Pancreas (tissue), 10 donors: Measurements from ENCODE around the gene DDIT4. TPM values are rescaled to one million over a fixed set of nuclear protein-coding genes. Genes with fewer than 3 reads are reported as not detected.

ENCODE experiments used
- ATAC-seq, 4 donors: fragments of 200-7000 bp; cut with Tn5 transposase; one replicate each; pipeline versions ENCODE4 v1.8.0 to v1.9.1; 2020; ENCODE audit warnings: mild to moderate bottlenecking in 4 of 4, moderate library complexity in 4 of 4
- DNase-seq, 6 donors: peaks; one replicate each; pipeline ENCODE4 v3.0.0-alpha.2; 2020
- FAIRE-seq: peaks from 2 replicates; lab custom pipeline; 2012; peaks lifted over from hg19 to GRCh38; lab: Jason Lieb, UNC
- H3K27ac ChIP-seq, 4 donors: fragments of 200-600 bp; sonication (generic); 1 replicate in 3 of 4; 2 replicates in 1 of 4; pipeline versions ENCODE4 v1.5.0 to v1.8.0; 2020
- H3K27me3 ChIP-seq, 4 donors: fragments of 200-600 bp; one replicate each; pipeline ENCODE4 v1.8.0; 2021
- H3K36me3 ChIP-seq, 3 donors: fragments of 200-600 bp; sonication (generic) in 1 of 3; one replicate each; pipeline versions ENCODE4 v1.5.0 to v1.8.0; 2020 to 2021
- H3K4me1 ChIP-seq, 3 donors: fragments of 200-600 bp; one replicate each; pipeline ENCODE4 v1.8.0; 2021
- H3K4me3 ChIP-seq, 4 donors: fragments of 200-600 bp; sonication (generic) in 2 of 4; one replicate each; pipeline versions ENCODE4 v1.5.0 to v1.8.0; 2020 to 2021
- H3K9me3 ChIP-seq, 4 donors: fragments of 200-600 bp; one replicate each; pipeline ENCODE4 v1.8.0; 2021
- WGBS, 2 donors: extraction: QIAGEN DNeasy Blood & Tissue Kit; methylation state at CpG; one replicate each; pipeline ENCODE4 v1.1.7; 2013; 5-methylcytosine and 5-hydroxymethylcytosine counted together
- intact Hi-C, 3 donors: fragments of 100-400 bp; cut with DNase I; formaldehyde crosslinking; loops; one replicate each; pipeline versions ENCODE4 v1.11.1 to v1.14.2; 2022
- polyA plus RNA-seq, 2 donors: library from polyadenylated mRNA; stranded (reverse); fragments of 200-250 nt; gene quantifications; one replicate each; pipeline ENCODE4 v1.2.3, GENCODE V29; 2013
- total RNA-seq, 6 donors: library from RNA; stranded (reverse); fragmentation: NEBNext Ultra II Directional in 4 of 6; extraction: Animal tissue kit (Norgen Biotek cat#: 25700) in 4 of 6; gene quantifications; one replicate each; pipeline versions ENCODE4 v1.2.1 to v1.2.4, GENCODE V29; 2021 to 2023
- TF ChIP-seq, protein P1 (sequence below), 4 donors: fragments of 200-600 bp; sonication (generic) in 3 of 4; IDR thresholded peaks; one replicate each; pipeline versions ENCODE4 v1.5.0 to v1.8.0; 2021; ENCODE audit warnings: antibody characterized with exemption in 4 of 4
- donor health status: healthy with polysubstance abuse.
- donor health status: DM: no; HTN: no; CAD: no; lungs with moderate emphysema.
- donor health status: DM: no; HTN: no; CAD: no.
- donor health status: control.
- donor health status: control.
- donor health status: Bipolar disorder and iron deficiency.
- donor health status: DM: yes; HTN: yes; CAD: no.
- donor health status: DM: no; HTN: no; CAD: no.
- donor health status: DM: no; HTN: no; CAD: no.
- donor health status: DM: yes; HTN: yes; CAD: no.

The DDIT4 gene
- total and polyA plus RNA-seq, 8 donors = 61.6 to 1,144 (median 215) TPM

DNA sequence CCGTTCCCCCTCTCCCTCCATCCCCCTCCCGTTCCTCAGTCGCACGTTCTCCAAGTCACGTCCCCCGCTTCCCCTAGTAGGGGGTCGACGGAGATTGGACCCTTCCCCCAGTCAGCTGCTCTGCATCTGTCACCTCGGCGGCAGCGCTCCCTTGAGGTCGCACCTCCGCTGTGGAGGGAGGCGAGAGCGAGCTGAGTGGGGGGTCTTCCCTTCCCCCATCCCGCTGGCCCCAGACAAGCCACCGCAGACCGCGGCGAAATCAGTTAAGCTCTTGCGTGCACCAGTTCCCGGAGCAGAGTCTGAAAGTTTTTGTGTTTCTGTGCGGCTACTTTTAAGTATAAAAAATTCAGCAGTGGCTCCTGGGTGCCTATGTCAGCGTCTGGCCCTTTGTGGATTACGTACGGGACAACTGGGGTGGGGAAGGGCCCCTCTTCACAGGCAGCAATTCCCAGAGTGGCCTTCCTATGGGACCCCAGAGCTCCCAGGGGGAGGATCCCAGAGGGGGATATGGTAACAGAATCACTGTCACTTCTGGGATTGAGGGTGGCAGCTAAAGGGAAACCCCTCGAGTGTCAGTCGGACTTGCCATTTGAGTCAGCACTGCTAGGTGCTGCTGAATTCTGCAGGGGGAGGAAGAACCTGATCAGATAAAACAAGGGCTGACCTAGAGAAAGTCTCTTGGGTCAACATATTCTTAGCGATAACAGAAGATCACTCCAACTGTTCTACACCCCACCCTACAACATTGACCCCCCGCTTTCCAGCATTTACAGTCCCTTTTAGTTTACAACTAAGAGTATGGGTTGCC, 12.5 kb upstream of the DDIT4 start:
- H3K36me3 ChIP-seq = no peaks in the 10 kb centered on the region
- H3K9me3 ChIP-seq = no peaks in the 10 kb centered on the region
- no peak for DNase-seq
- ATAC-seq = peak in 3 of 4 donors; percentile 1 to 18 (median 16)
- no peaks in the 10 kb centered on the region for H3K27me3 ChIP-seq
- H3K27ac ChIP-seq = peak overlapping the region; percentile 39 to 88 (median 66)
- H3K4me1 ChIP-seq = peaks cover 8 to 34% (median 24%) of the 10 kb centered on the region in 3 donors
- H3K4me3 ChIP-seq = peak overlapping the region in 3 of 4 donors; percentile 10 to 39 (median 25)
- no peak for FAIRE-seq
- TF ChIP-seq, protein P1, sequence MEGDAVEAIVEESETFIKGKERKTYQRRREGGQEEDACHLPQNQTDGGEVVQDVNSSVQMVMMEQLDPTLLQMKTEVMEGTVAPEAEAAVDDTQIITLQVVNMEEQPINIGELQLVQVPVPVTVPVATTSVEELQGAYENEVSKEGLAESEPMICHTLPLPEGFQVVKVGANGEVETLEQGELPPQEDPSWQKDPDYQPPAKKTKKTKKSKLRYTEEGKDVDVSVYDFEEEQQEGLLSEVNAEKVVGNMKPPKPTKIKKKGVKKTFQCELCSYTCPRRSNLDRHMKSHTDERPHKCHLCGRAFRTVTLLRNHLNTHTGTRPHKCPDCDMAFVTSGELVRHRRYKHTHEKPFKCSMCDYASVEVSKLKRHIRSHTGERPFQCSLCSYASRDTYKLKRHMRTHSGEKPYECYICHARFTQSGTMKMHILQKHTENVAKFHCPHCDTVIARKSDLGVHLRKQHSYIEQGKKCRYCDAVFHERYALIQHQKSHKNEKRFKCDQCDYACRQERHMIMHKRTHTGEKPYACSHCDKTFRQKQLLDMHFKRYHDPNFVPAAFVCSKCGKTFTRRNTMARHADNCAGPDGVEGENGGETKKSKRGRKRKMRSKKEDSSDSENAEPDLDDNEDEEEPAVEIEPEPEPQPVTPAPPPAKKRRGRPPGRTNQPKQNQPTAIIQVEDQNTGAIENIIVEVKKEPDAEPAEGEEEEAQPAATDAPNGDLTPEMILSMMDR (IDR thresholded peaks at IDR 0.05) = no peak
- 23 to 30% methylated on average over 29 to 30 of the region's 30 CpGs for WGBS, 2 donors
- intact Hi-C loops = no loop called here

DNA sequence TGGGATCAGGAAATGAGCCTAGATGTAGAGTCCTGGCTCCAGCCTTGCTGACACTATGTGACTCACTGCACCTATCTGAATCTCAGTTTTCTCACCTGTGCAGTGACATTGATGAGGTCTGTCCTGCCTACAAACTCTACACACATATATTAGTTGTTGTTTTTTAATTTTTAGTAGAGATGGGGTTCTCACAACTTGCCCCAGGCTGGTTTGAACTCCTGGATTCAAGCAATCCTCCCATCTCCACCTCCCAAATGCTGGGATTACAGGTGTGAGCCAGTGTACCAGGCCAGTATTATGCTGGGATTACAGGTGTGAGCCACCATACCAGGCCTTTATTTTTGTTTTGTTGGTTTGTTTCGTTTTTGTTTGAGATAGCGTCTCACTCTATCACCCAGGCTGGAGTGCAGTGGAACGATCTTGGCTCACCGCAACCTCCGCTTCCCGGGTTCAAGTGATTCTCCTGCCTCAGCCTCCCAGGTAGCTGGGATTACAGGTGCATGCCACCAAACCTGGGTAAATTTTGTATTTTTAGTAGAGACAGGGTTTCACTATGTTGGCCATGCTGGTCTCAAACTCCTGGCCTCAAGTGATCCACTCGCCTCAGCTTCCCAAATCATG, 11.8 kb upstream of the DDIT4 start:
- H3K27ac ChIP-seq = peak overlapping the region in 2 of 4 donors; percentile 76 to 88
- WGBS, 2 donors = 91 to 93% methylated on average over 7 of the region's 7 CpGs
- H3K4me3 ChIP-seq = no peak overlapping the region
- H3K9me3 ChIP-seq = no peaks in the 10 kb centered on the region
- intact Hi-C loops = no loop called here
- TF ChIP-seq, protein P1 (IDR thresholded peaks at IDR 0.05) = no peak
- ATAC-seq = peak; percentile 28 to 54 (median 40)
- no peak for FAIRE-seq
- no peaks in the 10 kb centered on the region for H3K36me3 ChIP-seq
- H3K27me3 ChIP-seq = no peaks in the 10 kb centered on the region
- no peak for DNase-seq
- H3K4me1 ChIP-seq = peaks cover 5 to 30% (median 22%) of the 10 kb centered on the region in 3 donors

DNA sequence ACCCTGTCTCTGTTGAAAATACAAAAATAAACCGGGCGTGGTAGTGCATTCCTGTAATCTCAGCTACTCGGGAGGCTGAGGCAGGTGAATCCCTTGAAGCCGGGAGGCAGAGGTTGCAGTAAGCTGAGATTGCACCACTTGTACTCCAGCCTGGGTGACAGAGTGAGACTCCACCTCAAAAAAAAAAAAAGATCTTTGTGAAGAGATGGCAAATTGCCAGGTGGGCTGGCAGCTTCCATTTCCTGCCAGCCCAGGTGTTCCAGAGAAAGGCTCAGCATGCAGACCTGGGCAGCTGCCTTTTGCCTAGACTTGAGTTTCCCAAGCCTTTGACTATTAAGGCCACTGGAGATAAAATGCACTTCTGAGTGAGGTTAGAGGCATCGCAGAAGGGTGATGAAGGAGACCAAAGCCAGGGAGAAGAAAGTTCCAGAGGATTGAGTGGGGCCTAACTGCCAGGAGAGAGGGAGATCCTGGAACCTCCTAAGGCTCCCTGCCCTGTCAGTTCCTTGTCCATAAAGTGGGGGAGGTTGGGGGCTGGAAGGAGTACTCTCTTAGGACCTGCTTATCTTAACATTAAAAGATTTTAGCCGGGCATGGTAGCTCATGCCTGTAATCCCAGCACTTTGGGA, 10.0 kb upstream of the DDIT4 start:
- 16 to 21% methylated on average over 6 of the region's 6 CpGs for WGBS, 2 donors
- no peaks in the 10 kb centered on the region for H3K9me3 ChIP-seq
- H3K4me1 ChIP-seq = peaks cover 5 to 26% (median 18%) of the 10 kb centered on the region in 3 donors
- peak; percentile 77 to 89 (median 84) for DNase-seq
- FAIRE-seq = no peak
- intact Hi-C loops = no loop called here
- H3K36me3 ChIP-seq = no peaks in the 10 kb centered on the region
- H3K27ac ChIP-seq = peak overlapping the region; percentile 58 to 87 (median 72)
- no peaks in the 10 kb centered on the region for H3K27me3 ChIP-seq
- TF ChIP-seq, protein P1 (IDR thresholded peaks at IDR 0.05) = no peak
- no peak overlapping the region for H3K4me3 ChIP-seq
- ATAC-seq = peak; percentile 65 to 79 (median 71)

DNA sequence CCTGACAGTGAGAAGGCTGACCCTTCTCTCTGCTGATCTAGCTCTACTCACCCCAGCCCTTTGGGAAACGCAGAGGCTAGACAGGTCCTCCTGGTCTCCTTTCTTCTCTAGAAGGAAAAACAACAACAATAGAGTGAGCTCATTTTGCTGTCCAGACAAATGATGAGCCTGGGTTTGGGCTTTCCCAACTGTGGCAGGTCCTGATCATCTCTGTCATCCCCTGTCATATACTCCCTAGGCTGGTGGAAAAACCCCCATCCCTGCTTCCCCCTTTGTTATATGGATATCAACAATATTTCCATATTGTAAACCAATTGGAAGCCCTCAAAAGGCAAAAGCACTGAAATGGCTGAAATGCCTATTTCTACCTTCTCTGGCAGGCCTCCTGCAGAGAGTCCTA, 9.2 kb upstream of the DDIT4 start:
- peak overlapping the region in 3 of 4 donors; percentile 58 to 78 (median 66) for H3K27ac ChIP-seq
- 100% methylated on average over 1 of the region's 1 CpG for WGBS, 2 donors
- TF ChIP-seq, protein P1 (IDR thresholded peaks at IDR 0.05) = no peak
- no peak for FAIRE-seq
- intact Hi-C loops = no loop called here
- no peaks in the 10 kb centered on the region for H3K9me3 ChIP-seq
- DNase-seq = no peak
- no peak for ATAC-seq
- no peaks in the 10 kb centered on the region for H3K36me3 ChIP-seq
- no peak overlapping the region for H3K4me3 ChIP-seq
- H3K27me3 ChIP-seq = no peaks in the 10 kb centered on the region
- H3K4me1 ChIP-seq = peaks cover 5 to 26% (median 18%) of the 10 kb centered on the region in 3 donors
